ENCODE results near the gene PRICKLE3. TPM values are rescaled to one million over a fixed set of nuclear protein-coding genes. Genes with fewer than 3 reads are reported as not detected.

PRICKLE3 gene
- total and polyA plus RNA-seq, 4 donors, result 7.6 to 16.3 (median 11.3) TPM

- Histone ChIP-seq H3K9me3 (ENCODE audit: control insufficient read depth in 4 of 4, insufficient read depth in 3 of 4, low read length in 3 of 4) (no peaks in the 10 kb centered on the region), H3K36me3 (ENCODE audit: control insufficient read depth in 4 of 4, insufficient read depth in 4 of 4, low read length in 4 of 4) (no peaks in the 10 kb centered on the region), H3K9ac (ENCODE audit: insufficient read depth in 1 of 2, low read length in 2 of 2) (no peak overlapping the region), H3K4me1 (ENCODE audit: control insufficient read depth in 5 of 5, insufficient read depth in 5 of 5, low read length in 5 of 5) (peaks cover 0 to 8% (median 3%) of the 10 kb centered on the region in 5 donors), H3K27me3 (ENCODE audit: control insufficient read depth in 3 of 3, insufficient read depth in 3 of 3, low read length in 2 of 3) (no peaks in the 10 kb centered on the region), H3K27ac (ENCODE audit: low read depth in 1 of 2, low read length in 1 of 2) (no peak overlapping the region), H3K4me3 (no peak overlapping the region)
- TF ChIP-seq CTCF (IDR thresholded peaks at IDR 0.05; ENCODE audit: control extremely low read depth, extremely low read depth), result no peak
- no peak for ATAC-seq (ENCODE audit: insufficient read depth, low FRiP score)
- WGBS, 2 donors, result 67 to 91% methylated on average over 3 of the region's 3 CpGs
- no peak for DNase-seq
Observed at GRCh38 chrX:49203536-49203935, 17.4 kb upstream of the PRICKLE3 start.

- no peak for ATAC-seq (ENCODE audit: insufficient read depth, low FRiP score)
- H3K27ac ChIP-seq (ENCODE audit: low read depth in 1 of 2, low read length in 1 of 2), result no peak overlapping the region
- no peaks in the 10 kb centered on the region for H3K9me3 ChIP-seq (ENCODE audit: control insufficient read depth in 4 of 4, insufficient read depth in 3 of 4, low read length in 3 of 4)
- H3K4me3 ChIP-seq, result no peak overlapping the region
- WGBS, 2 donors, result 72 to 83% methylated on average over 2 of the region's 2 CpGs
- H3K9ac ChIP-seq (ENCODE audit: insufficient read depth in 1 of 2, low read length in 2 of 2), result no peak overlapping the region
- H3K36me3 ChIP-seq (ENCODE audit: control insufficient read depth in 4 of 4, insufficient read depth in 4 of 4, low read length in 4 of 4), result no peaks in the 10 kb centered on the region
- no peak for TF ChIP-seq CTCF (IDR thresholded peaks at IDR 0.05; ENCODE audit: control extremely low read depth, extremely low read depth)
- peaks cover 0 to 8% (median 3%) of the 10 kb centered on the region in 5 donors for H3K4me1 ChIP-seq (ENCODE audit: control insufficient read depth in 5 of 5, insufficient read depth in 5 of 5, low read length in 5 of 5)
- no peaks in the 10 kb centered on the region for H3K27me3 ChIP-seq (ENCODE audit: control insufficient read depth in 3 of 3, insufficient read depth in 3 of 3, low read length in 2 of 3)
- no peak for DNase-seq
Observed at GRCh38 chrX:49202022-49202421, 15.8 kb upstream of the PRICKLE3 start.

- 1 to 38% methylated on average over 26 to 61 of the region's 61 CpGs for WGBS, 2 donors
- peak within 1 kb of the TSS in 1 of 2 donors; percentile 66 for H3K9ac ChIP-seq (ENCODE audit: insufficient read depth in 1 of 2, low read length in 2 of 2)
Observed at GRCh38 chrX:49199906-49200771, 14.0 kb upstream of the PRICKLE3 start, which contains the start of gene SYP. SYP (minus strand) TSS chrX:49200193; CDS start chrX:49200186, 7 bp downstream.

More at GRCh38 chrX:49199906-49200771, 14.0 kb upstream of the PRICKLE3 start, which contains the start of gene SYP:
- H3K36me3 ChIP-seq (ENCODE audit: control insufficient read depth in 4 of 4, insufficient read depth in 4 of 4, low read length in 4 of 4), result no peaks in the 10 kb centered on the region
- no peaks in the 10 kb centered on the region for H3K27me3 ChIP-seq (ENCODE audit: control insufficient read depth in 3 of 3, insufficient read depth in 3 of 3, low read length in 2 of 3)
- H3K4me1 ChIP-seq (ENCODE audit: control insufficient read depth in 5 of 5, insufficient read depth in 5 of 5, low read length in 5 of 5), result peaks cover 0 to 8% (median 3%) of the 10 kb centered on the region in 5 donors
- H3K4me3 ChIP-seq, result no peak within 1 kb of the TSS
- DNase-seq (peak; percentile 83 to 90 (median 90)), ATAC-seq (ENCODE audit: insufficient read depth, low FRiP score) (peak; percentile 87)
- TF ChIP-seq CTCF (IDR thresholded peaks at IDR 0.05; ENCODE audit: control extremely low read depth, extremely low read depth), result no peak
- peak within 1 kb of the TSS in 1 of 2 donors; percentile 83 for H3K27ac ChIP-seq (ENCODE audit: low read depth in 1 of 2, low read length in 1 of 2)
- H3K9me3 ChIP-seq (ENCODE audit: control insufficient read depth in 4 of 4, insufficient read depth in 3 of 4, low read length in 3 of 4), result no peaks in the 10 kb centered on the region

All from lung (tissue), 12 donors.